Stimulated activated CD8-positive, alpha-beta memory T cell treated with anti-CD3 and anti-CD28 coated beads, Interleukin-4, amount 100 ng/mL, for 1 hour (primary cell): ENCODE measurements around the gene GOLGA8B.
A peak's percentile ranks its signal among the peaks of the same experiment; 100 is the strongest.
"Not testable (repeated sequence)": the region's sequence is repeated elsewhere in the genome, so short reads cannot be mapped to it uniquely, and the experiment has no call there.

Source experiments
- DNase-seq, 2 donors: peaks; one replicate each; pipeline ENCODE4 v3.0.0-alpha.2; 2020; ENCODE audit warnings: low read depth in 2 of 2, low spot score in 1 of 2

The GOLGA8B gene

GRCh38 chr15:34583399-34584329 is at the start of gene GOLGA8B:
GOLGA8B (minus strand) TSS chr15:34583651; CDS start chr15:34535912, 47,739 bp downstream.
- DNase-seq = peak in 1 of 2 donors; percentile 65

GRCh38 chr15:34633165-34633564 is 49.7 kb upstream of the GOLGA8B start:
- DNase-seq = not testable (repeated sequence)

- DNase-seq = no peak
Measured at GRCh38 chr15:34628577-34629152, 45.2 kb upstream of the GOLGA8B start.

- DNase-seq = no peak
Measured at GRCh38 chr15:34625007-34625406, 41.6 kb upstream of the GOLGA8B start.

- no peak for DNase-seq
Measured at GRCh38 chr15:34621675-34622074, 38.2 kb upstream of the GOLGA8B start.

- no peak for DNase-seq
Measured at GRCh38 chr15:34620814-34621213, 37.4 kb upstream of the GOLGA8B start.

GRCh38 chr15:34620142-34620541 is 36.7 kb upstream of the GOLGA8B start:
- no peak for DNase-seq

- DNase-seq = no peak
Measured at GRCh38 chr15:34619151-34619550, 35.7 kb upstream of the GOLGA8B start.

GRCh38 chr15:34618073-34618472 is 34.6 kb upstream of the GOLGA8B start:
- no peak for DNase-seq

GRCh38 chr15:34616613-34617012 is 33.2 kb upstream of the GOLGA8B start:
- DNase-seq = no peak

- DNase-seq = no peak
Measured at GRCh38 chr15:34613997-34614396, 30.5 kb upstream of the GOLGA8B start.

- no peak for DNase-seq
Measured at GRCh38 chr15:34613301-34613700, 29.9 kb upstream of the GOLGA8B start.

GRCh38 chr15:34610354-34610753 is 26.9 kb upstream of the GOLGA8B start:
- DNase-seq = no peak

- DNase-seq = no peak
Measured at GRCh38 chr15:34609102-34610057, 25.9 kb upstream of the GOLGA8B start.

- no peak for DNase-seq
Measured at GRCh38 chr15:34608517-34608916, 25.1 kb upstream of the GOLGA8B start.

GRCh38 chr15:34607832-34608231 is 24.4 kb upstream of the GOLGA8B start:
- DNase-seq = no peak

- DNase-seq = no peak
Measured at GRCh38 chr15:34606545-34606944, 23.1 kb upstream of the GOLGA8B start.

GRCh38 chr15:34606131-34606530 is 22.7 kb upstream of the GOLGA8B start:
- DNase-seq = no peak

- no peak for DNase-seq
Measured at GRCh38 chr15:34603095-34603494, 19.6 kb upstream of the GOLGA8B start.

GRCh38 chr15:34600923-34601322 is 17.5 kb upstream of the GOLGA8B start:
- DNase-seq = no peak
